PC-9 (cell line): ENCODE measurements around the gene ADD3.

Experiments
- EZH2 ChIP-seq: fragments of 200-600 bp; sonication (generic); IDR thresholded peaks from 2 replicates; pipeline ENCODE4 v1.8.0; 2017; ENCODE audit warnings: antibody characterized with exemption, low read depth
- TF ChIP-seq, protein P1 (sequence below): fragments of 200-600 bp; sonication (generic); conservative IDR thresholded peaks from 2 replicates; pipeline ENCODE4 v1.6.1; 2017; ENCODE audit warnings: mixed run types, antibody characterized with exemption, mild to moderate bottlenecking, moderate library complexity

DNA sequence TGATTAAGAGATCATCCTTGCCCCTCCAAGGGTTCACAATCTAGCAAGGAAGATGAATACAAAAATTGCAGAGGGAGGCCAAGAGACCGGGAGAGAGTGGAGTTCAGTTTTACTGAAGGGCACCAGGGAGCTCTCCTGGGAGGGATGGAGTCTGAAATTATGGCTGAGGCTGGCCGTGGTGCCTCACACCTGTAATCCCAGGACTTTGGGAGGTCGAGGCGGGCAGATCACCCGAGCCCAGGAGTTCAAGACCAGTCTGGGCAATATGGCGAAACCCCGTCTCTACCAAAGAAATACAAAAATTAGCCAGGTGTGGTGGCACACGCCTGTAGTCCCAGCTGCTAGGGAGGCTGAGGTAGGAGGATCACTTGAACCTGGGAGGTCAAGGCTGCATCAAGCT lies 148.3 kb downstream of the ADD3 start:
- TF ChIP-seq, protein P1, sequence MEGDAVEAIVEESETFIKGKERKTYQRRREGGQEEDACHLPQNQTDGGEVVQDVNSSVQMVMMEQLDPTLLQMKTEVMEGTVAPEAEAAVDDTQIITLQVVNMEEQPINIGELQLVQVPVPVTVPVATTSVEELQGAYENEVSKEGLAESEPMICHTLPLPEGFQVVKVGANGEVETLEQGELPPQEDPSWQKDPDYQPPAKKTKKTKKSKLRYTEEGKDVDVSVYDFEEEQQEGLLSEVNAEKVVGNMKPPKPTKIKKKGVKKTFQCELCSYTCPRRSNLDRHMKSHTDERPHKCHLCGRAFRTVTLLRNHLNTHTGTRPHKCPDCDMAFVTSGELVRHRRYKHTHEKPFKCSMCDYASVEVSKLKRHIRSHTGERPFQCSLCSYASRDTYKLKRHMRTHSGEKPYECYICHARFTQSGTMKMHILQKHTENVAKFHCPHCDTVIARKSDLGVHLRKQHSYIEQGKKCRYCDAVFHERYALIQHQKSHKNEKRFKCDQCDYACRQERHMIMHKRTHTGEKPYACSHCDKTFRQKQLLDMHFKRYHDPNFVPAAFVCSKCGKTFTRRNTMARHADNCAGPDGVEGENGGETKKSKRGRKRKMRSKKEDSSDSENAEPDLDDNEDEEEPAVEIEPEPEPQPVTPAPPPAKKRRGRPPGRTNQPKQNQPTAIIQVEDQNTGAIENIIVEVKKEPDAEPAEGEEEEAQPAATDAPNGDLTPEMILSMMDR, result no peak
- TF ChIP-seq EZH2, result no peak
